Activated naive CD8-positive, alpha-beta T cell treated with anti-CD3 and anti-CD28 coated beads for 36 hours (primary cell): Measurements from ENCODE around the gene FOXL2NB. TPM values are rescaled to one million over a fixed set of nuclear protein-coding genes. Genes with fewer than 3 reads are reported as not detected.

Experiments
- DNase-seq: peaks from one replicate; pipeline ENCODE4 v3.0.0; 2021
- H3K27ac Mint-ChIP-seq: one replicate; pipeline ENCODE4 v1.8.0; 2022; ENCODE audit warnings: mild to moderate bottlenecking, moderate library complexity, mixed read lengths
- H3K27me3 Mint-ChIP-seq: one replicate; pipeline ENCODE4 v1.8.0; 2022; ENCODE audit warnings: mild to moderate bottlenecking, mixed read lengths
- H3K36me3 Mint-ChIP-seq: one replicate; pipeline ENCODE4 v1.8.0; 2021; ENCODE audit warnings: mild to moderate bottlenecking, mixed read lengths
- H3K4me1 Mint-ChIP-seq: one replicate; pipeline ENCODE4 v1.8.0; 2021; ENCODE audit warnings: mixed read lengths
- H3K4me3 Mint-ChIP-seq: one replicate; pipeline ENCODE4 v1.8.0; 2022; ENCODE audit warnings: mild to moderate bottlenecking, moderate library complexity, mixed read lengths
- H3K9me3 Mint-ChIP-seq: one replicate; pipeline ENCODE4 v1.8.0; 2022; ENCODE audit warnings: mixed read lengths
- total RNA-seq, 2 experiments: library from RNA; stranded (reverse); gene quantifications; one replicate each; pipeline ENCODE4 v1.2.3, GENCODE V29; 2021

FOXL2NB gene
- total RNA-seq, 2 experiments from 2014 or later = not detected

DNA sequence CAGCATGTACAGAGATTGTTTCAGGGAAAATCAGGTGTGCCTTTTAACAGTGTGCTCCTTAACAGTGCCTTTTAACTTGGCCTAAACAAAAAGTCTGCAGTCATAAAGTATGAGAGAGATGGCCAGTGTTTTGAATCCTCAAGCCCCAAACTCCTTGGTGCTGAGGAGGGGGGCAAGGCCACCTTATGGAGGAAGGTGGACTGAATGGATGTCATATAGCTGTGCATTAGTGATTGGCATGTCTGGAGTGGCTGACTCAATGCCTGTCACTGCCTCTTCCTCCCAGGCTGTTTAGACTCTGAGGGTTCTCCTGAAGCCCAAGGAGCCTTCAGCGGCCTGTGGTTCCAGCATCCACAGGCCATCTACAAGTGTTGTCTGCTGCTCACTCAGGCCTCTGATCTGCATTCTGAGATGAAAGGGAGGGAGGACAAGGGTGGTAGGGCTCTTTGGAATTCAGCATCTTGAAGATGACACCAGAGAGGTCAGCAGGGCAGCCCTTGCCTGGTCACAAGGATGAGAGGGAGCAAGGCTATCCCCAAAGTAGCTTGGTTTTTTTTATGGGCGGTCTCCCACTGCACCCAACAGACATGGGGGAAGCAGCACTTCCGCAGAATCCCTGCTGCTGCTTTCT, 1.5 kb downstream of the FOXL2NB start:
- Mint-ChIP-seq H3K4me1 (peaks cover 34% of the 10 kb centered on the region), H3K27me3 (peaks cover 87% of the 10 kb centered on the region), H3K4me3 (no peak overlapping the region), H3K27ac (no peak overlapping the region), H3K9me3 (no peaks in the 10 kb centered on the region), H3K36me3 (no peaks in the 10 kb centered on the region)
- DNase-seq = no peak

DNA sequence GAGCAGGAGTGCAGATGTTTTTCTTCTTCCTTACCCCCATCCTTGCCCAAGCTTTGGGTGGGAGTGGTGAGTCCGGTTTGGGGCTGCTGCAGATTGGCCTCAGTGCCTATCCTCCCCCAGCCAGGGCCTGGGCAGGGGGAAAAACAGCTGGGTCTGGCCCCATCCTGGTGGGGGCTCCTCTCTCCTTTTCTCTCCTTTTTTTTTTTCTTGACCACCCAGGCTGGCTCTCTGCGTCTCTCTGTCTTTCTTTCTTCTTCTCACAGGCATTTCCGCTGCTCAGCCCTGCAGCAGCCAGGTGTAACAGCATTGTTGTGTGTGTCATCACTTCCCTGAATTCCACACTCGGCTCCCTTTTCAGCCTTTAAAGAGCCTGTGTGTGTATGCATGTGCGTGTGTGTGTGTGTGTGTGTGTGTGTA, 2.0 kb downstream of the FOXL2NB start:
- no peaks in the 10 kb centered on the region for H3K9me3 Mint-ChIP-seq
- no peak overlapping the region for H3K4me3 Mint-ChIP-seq
- H3K27ac Mint-ChIP-seq = no peak overlapping the region
- no peak for DNase-seq
- no peaks in the 10 kb centered on the region for H3K36me3 Mint-ChIP-seq
- H3K27me3 Mint-ChIP-seq = peaks cover 86% of the 10 kb centered on the region
- peaks cover 29% of the 10 kb centered on the region for H3K4me1 Mint-ChIP-seq

DNA sequence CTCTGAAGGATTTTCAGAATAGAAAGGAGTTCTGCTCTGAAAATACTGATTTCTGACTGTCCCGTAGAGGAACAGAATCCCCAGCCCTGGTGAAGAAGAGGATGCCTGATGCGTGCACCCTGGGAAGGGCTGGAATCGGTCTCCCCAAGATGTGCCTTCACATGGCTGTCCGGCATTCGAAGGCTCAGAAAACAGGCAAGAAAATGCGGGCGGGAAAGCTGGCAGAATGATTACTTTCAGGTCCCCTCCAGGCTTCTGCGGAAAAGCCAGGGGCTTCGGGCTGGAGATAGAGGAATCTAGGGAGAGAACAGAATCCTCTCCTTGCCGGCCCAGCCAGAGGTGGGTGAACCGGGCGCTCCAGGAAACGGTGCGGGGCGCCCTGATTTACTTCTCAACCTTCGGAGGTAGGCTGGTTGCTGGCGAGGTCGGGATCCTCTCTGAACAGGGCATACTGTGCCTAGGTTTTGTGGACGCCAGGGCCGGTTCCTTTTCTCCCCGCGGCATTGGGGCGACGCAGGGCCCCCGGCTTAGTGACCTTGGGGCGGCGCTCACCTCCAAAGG, 2.5 kb downstream of the FOXL2NB start:
- peaks cover 24% of the 10 kb centered on the region for H3K4me1 Mint-ChIP-seq
- no peaks in the 10 kb centered on the region for H3K36me3 Mint-ChIP-seq
- no peak overlapping the region for H3K27ac Mint-ChIP-seq
- no peak for DNase-seq
- H3K27me3 Mint-ChIP-seq = peaks cover 81% of the 10 kb centered on the region
- H3K9me3 Mint-ChIP-seq = no peaks in the 10 kb centered on the region
- H3K4me3 Mint-ChIP-seq = peak overlapping the region; percentile 38

DNA sequence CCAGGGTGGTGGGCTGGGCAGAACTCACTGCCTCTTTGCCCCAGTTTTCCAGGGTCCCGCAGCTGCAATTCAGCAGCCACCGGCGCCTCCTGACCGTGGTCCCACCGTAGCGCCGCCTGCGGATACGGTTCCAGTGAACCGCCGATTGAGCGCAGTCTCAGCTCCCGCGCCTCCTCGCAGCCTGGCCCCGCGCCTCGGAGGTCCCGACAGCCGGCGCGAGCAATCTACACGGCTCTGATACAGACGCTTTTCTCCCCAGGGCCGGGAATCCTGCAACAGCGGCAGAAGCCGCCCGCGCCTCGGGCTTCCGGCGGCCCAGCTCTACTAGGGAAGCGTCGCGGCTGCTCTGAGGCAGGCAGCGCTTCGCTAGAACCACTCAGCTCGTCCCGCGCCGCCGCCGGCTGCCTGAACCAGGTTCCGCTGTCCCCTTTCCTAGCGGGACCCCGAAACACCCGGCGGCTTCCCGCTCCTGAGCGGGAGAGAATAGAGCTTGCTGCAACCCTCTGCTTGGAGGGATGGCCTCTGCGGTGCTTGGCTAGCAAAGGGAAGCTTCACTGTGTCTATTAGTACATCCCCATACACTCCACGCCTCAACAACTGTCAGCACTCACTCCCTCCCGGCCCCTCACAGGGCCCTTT, 3.1 kb downstream of the FOXL2NB start:
- Mint-ChIP-seq H3K4me3 (peak overlapping the region; percentile 38), H3K36me3 (no peaks in the 10 kb centered on the region), H3K9me3 (no peaks in the 10 kb centered on the region), H3K27me3 (peaks cover 75% of the 10 kb centered on the region), H3K4me1 (peaks cover 19% of the 10 kb centered on the region), H3K27ac (no peak overlapping the region)
- peak; percentile 22 for DNase-seq

- DNase-seq = no peak
- no peaks in the 10 kb centered on the region for H3K9me3 Mint-ChIP-seq
- H3K27me3 Mint-ChIP-seq = peaks cover 71% of the 10 kb centered on the region
- peaks cover 18% of the 10 kb centered on the region for H3K4me1 Mint-ChIP-seq
- peak overlapping the region; percentile 2 for H3K4me3 Mint-ChIP-seq
- H3K36me3 Mint-ChIP-seq = no peaks in the 10 kb centered on the region
- H3K27ac Mint-ChIP-seq = no peak overlapping the region
Observed at GRCh38 chr3:138950701-138951100, 3.7 kb downstream of the FOXL2NB start.

DNA sequence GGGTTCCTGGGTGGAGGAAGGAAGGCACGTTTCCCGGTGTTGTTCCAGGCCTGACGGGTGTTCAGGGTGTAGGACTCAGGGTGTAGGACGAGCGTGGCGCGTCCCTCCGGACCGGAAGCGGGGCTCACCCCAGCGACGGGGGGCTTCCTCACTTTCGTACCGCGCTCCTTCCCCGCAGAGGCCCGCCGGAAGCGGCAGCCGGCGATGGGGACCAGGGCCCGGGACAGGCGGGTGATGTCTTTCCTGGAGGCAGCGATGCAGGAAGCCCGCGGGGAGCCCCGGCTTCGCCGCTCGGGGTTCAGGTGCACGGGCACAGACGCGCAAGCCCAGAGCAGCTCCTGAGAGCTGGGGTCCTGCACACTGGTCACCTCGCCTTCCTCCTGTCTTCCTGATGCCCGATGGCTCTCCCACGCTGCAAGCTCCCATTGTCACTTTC, 13.4 kb downstream of the FOXL2NB start:
- peak overlapping the region; percentile 52 for H3K4me3 Mint-ChIP-seq
- H3K27me3 Mint-ChIP-seq = peaks cover 56% of the 10 kb centered on the region
- peaks cover 10% of the 10 kb centered on the region for H3K4me1 Mint-ChIP-seq
- no peak overlapping the region for H3K27ac Mint-ChIP-seq
- peak; percentile 24 for DNase-seq
- H3K9me3 Mint-ChIP-seq = peaks cover 7% of the 10 kb centered on the region
- H3K36me3 Mint-ChIP-seq = no peaks in the 10 kb centered on the region

DNA sequence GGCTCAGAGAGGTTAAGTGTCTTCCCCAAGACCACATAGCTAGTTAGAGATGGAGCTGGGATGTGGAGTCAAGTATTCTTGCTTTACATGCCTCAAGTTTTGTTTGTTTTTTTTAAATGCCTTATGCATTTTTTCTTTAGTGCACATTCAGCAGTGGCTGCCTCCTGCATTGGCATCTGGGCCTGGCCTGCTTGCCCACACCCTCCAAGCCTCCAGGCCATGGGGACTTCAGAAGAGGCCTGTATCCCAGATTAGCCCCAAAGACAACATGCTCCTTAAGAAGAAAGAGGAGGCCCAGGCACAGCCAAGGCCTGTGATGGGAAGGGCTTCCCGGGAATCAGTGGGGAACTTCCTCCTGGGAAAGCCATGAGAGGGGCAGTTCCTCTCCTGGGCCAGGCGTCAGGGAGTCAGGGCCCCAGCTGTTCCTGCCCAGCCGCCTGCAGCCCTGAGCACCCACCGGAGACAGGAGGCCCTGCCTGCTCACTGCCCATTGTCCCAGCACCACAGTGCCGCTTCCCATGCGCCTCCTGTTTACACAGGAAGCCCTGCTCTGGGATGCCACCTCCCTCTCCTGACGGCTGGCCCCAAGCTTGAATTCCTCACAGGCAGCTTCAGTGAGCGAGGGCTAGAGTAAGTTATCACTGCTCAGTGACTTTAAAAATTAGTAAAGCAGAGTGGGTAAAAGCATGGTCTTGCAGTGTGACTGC, 16.0 kb downstream of the FOXL2NB start:
- Mint-ChIP-seq H3K27ac (no peak overlapping the region), H3K4me3 (no peak overlapping the region), H3K27me3 (peaks cover 72% of the 10 kb centered on the region), H3K9me3 (peaks cover 10% of the 10 kb centered on the region), H3K4me1 (peaks cover 10% of the 10 kb centered on the region), H3K36me3 (peaks cover 3% of the 10 kb centered on the region)
- no peak for DNase-seq

DNA sequence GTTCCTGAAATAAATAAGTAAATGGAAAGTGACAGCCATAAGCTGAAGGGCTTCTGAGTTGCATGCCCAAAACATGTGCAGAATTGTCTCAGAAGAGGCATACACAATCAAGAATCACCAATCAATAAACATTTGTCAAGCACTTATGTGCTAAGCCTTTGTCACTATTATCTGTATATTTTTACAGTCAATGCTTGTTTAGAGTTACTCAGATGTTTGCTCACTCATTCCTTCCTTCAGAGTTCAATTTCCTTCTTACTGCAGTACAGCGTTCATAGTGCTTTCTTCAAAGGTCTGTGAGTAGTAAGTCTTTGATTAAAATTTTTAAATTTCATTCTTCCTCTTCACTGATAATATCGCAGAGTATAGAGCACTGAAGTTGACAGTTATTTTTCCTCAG, 17.2 kb downstream of the FOXL2NB start:
- peaks cover 10% of the 10 kb centered on the region for H3K4me1 Mint-ChIP-seq
- peaks cover 10% of the 10 kb centered on the region for H3K9me3 Mint-ChIP-seq
- peaks cover 75% of the 10 kb centered on the region for H3K27me3 Mint-ChIP-seq
- H3K36me3 Mint-ChIP-seq = peaks cover 3% of the 10 kb centered on the region
- no peak overlapping the region for H3K27ac Mint-ChIP-seq
- H3K4me3 Mint-ChIP-seq = no peak overlapping the region
- DNase-seq = no peak

DNA sequence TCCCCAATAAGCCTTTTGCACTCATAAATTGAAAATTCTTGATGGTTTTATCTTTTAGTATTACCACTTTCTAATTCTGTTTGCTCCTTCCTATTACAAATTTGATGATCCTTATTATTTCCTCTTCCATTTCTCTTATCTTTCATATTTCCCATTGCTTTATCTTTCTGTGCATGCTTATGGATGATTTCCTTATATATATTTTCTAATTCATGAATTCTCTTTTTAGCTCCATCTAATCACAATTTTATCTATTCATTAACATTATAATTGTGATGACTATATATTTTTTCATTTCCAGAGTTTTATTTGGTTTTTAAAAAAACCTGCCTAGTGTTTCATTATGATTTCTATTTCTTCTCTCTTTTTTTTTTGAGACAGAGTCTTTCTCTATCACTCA, 17.9 kb downstream of the FOXL2NB start:
- peaks cover 10% of the 10 kb centered on the region for H3K9me3 Mint-ChIP-seq
- DNase-seq = no peak
- H3K4me3 Mint-ChIP-seq = no peak overlapping the region
- H3K27me3 Mint-ChIP-seq = peaks cover 76% of the 10 kb centered on the region
- H3K36me3 Mint-ChIP-seq = peaks cover 3% of the 10 kb centered on the region
- peaks cover 10% of the 10 kb centered on the region for H3K4me1 Mint-ChIP-seq
- H3K27ac Mint-ChIP-seq = no peak overlapping the region

DNA sequence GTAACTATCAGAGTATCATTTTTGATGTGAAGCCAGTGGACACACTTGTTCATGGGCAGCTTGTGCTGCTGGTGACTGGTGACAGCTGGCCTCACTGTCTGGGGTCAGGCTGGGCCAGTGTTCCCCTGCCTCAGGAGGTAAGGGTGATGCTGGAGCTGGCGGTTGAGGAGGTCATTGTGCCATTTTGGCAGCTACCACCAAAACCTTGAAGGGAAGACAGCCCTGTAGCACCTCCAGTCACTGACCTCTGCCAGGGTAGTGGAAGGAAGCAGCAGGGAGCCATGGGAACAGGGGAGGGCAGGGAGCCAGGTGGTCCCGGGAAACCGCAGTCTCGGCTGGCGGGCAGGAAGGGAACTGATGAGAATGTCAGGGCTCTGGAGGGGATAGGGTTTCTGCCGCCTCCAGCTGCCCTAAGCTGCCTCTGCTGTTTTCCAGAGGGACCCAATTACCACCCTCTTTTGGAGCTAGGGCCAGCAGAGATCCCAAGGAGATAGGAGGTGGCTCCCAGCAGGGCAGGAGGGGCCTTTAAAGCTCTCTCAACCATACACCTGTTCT, 24.8 kb downstream of the FOXL2NB start:
- Mint-ChIP-seq H3K9me3 (no peaks in the 10 kb centered on the region), H3K27ac (no peak overlapping the region), H3K4me3 (no peak overlapping the region), H3K27me3 (peaks cover 48% of the 10 kb centered on the region), H3K36me3 (no peaks in the 10 kb centered on the region), H3K4me1 (no peaks in the 10 kb centered on the region)
- no peak for DNase-seq

DNA sequence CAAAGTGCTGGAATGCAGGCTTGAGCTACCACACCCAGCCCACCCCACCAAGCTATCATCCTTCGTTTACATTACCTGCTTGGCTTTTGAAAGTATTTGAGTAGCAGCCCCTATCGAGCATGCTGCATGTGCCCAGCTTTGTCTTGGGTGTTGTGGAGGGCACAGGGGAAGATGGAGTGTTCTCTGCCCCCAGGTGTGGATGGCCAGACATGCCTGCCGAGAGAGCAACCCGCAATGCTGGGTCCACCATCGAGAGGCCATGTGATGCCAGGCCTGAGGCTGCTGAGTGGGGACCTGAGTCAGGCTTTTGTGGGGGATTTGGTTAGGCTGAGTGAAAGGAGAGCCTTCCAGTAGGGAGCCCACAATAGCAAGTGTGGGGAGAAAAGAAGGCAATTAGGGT, 25.9 kb downstream of the FOXL2NB start:
- no peaks in the 10 kb centered on the region for H3K36me3 Mint-ChIP-seq
- H3K27ac Mint-ChIP-seq = no peak overlapping the region
- no peak for DNase-seq
- no peaks in the 10 kb centered on the region for H3K9me3 Mint-ChIP-seq
- H3K4me1 Mint-ChIP-seq = no peaks in the 10 kb centered on the region
- no peak overlapping the region for H3K4me3 Mint-ChIP-seq
- peaks cover 39% of the 10 kb centered on the region for H3K27me3 Mint-ChIP-seq

DNA sequence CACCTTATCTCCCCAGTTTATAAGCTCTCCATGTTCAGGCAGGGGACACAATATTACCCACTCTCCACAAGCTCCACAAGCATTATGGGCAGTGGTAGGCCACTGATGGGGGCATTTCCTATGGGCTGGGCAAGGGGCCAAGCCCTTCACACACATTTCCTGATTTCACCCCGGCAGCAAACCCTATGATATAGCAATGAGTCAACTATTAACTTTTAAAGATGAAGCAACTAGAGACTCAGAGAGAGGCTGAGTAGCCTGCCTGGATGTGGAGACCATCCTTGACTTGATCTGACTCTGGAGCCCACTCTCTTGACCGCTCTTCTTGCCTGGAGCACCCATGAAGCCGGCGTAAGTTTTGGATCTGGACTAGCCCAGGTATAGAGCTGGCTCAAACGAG, 27.4 kb downstream of the FOXL2NB start:
- no peaks in the 10 kb centered on the region for H3K9me3 Mint-ChIP-seq
- H3K27me3 Mint-ChIP-seq = peaks cover 35% of the 10 kb centered on the region
- no peaks in the 10 kb centered on the region for H3K4me1 Mint-ChIP-seq
- H3K4me3 Mint-ChIP-seq = no peak overlapping the region
- no peak for DNase-seq
- no peaks in the 10 kb centered on the region for H3K36me3 Mint-ChIP-seq
- H3K27ac Mint-ChIP-seq = no peak overlapping the region

GRCh38 chr3:138975351-138975750, 28.3 kb downstream of the FOXL2NB start:
- H3K36me3 Mint-ChIP-seq = no peaks in the 10 kb centered on the region
- H3K4me3 Mint-ChIP-seq = no peak overlapping the region
- no peaks in the 10 kb centered on the region for H3K9me3 Mint-ChIP-seq
- no peak overlapping the region for H3K27ac Mint-ChIP-seq
- DNase-seq = no peak
- H3K4me1 Mint-ChIP-seq = no peaks in the 10 kb centered on the region
- peaks cover 27% of the 10 kb centered on the region for H3K27me3 Mint-ChIP-seq

DNA sequence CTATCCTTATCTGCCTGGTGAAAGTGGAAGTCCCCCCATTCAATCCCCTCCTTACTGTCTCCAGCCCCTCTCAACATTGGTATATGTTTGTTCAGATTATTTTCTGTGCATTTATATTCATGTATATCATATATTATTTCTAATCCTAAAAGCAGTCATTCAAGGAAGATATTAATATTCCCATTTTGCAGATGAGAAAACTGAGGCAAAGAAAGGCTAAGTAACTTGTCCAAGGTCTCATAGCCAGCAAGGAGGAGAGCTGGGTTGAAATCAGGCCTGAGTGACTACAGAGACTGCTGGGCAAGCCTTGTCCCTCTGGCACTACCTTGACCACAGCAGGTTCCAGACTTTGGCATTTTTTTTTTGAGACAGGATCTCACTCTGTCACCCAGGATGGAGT, 29.0 kb downstream of the FOXL2NB start:
- H3K4me1 Mint-ChIP-seq = no peaks in the 10 kb centered on the region
- peaks cover 23% of the 10 kb centered on the region for H3K27me3 Mint-ChIP-seq
- no peaks in the 10 kb centered on the region for H3K9me3 Mint-ChIP-seq
- no peak overlapping the region for H3K27ac Mint-ChIP-seq
- no peak overlapping the region for H3K4me3 Mint-ChIP-seq
- no peak for DNase-seq
- no peaks in the 10 kb centered on the region for H3K36me3 Mint-ChIP-seq

DNA sequence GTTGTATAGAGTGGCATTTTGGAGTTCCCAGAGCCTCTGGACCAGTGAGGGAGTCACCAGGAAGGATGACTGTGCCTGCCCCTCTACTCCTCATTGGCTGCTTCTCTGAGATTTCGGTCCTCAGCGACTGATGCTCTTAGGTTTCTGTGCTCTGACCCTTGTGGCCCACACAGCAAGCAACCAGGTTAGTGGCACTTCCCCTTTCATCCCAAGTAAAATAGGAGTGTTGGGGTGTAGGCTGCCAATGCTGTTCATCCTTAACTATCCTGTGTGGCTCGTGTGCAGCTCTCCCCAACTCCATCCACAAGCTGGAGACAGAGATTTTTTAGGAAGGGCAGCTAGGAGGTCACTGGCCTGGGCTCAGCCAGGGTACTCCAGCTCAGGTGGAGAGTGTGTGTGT, 37.8 kb downstream of the FOXL2NB start:
- Mint-ChIP-seq H3K4me3 (no peak overlapping the region), H3K9me3 (no peaks in the 10 kb centered on the region), H3K36me3 (no peaks in the 10 kb centered on the region), H3K4me1 (no peaks in the 10 kb centered on the region), H3K27me3 (no peaks in the 10 kb centered on the region), H3K27ac (no peak overlapping the region)
- DNase-seq = no peak
